HepG2 (cell line): Measurements from ENCODE around the gene ARSB. TPM values are rescaled to one million over a fixed set of nuclear protein-coding genes. Genes with fewer than 3 reads are reported as not detected.
A peak's percentile ranks its signal among the peaks of the same experiment; 100 is the strongest.

ENCODE experiments used
- AHR ChIP-seq: IDR thresholded peaks from 2 replicates; pipeline ENCODE4 v1.6.1; 2018; ENCODE audit warnings: missing genetic modification reagents, missing compliant biosample characterization
- ETV5 ChIP-seq: IDR thresholded peaks from 2 replicates; pipeline ENCODE4 v1.6.1; 2018; ENCODE audit warnings: missing biosample characterization, missing genetic modification reagents, inconsistent platforms, borderline replicate concordance
- HDAC2 ChIP-seq: sonication (generic); formaldehyde crosslinking; IDR thresholded peaks from 2 replicates; pipeline ENCODE4 v1.4.0; 2020; ENCODE audit warnings: missing genetic modification reagents
- HMGXB4 ChIP-seq, 2 experiments: sonication (generic) in 1 of 2; formaldehyde crosslinking in 1 of 2; IDR thresholded peaks; 2 replicates each; pipeline versions ENCODE4 v1.4.0 to v1.6.1; 2018 to 2020; ENCODE audit warnings: missing genetic modification reagents in 2 of 2, borderline replicate concordance in 1 of 2, low read depth in 1 of 2, mild to moderate bottlenecking in 1 of 2, missing biosample characterization in 1 of 2
- KIAA2018 ChIP-seq: sonication (generic); formaldehyde crosslinking; IDR thresholded peaks from 2 replicates; pipeline ENCODE4 v1.5.0; 2020; ENCODE audit warnings: mild to moderate bottlenecking, missing genetic modification reagents, borderline replicate concordance
- MAZ ChIP-seq, 2 experiments: sonication (generic) in 1 of 2; formaldehyde crosslinking in 1 of 2; IDR thresholded peaks; 2 replicates each; pipeline versions ENCODE4 v1.5.0 to v1.6.1; 2012 to 2020; ENCODE audit warnings: low read depth in 2 of 2, mild to moderate bottlenecking in 2 of 2, borderline replicate concordance in 1 of 2, improper control_type of control experiment in 1 of 2, low read length in 1 of 2, missing genetic modification reagents in 1 of 2, moderate library complexity in 1 of 2
- SRY ChIP-seq: sonication (generic); formaldehyde crosslinking; IDR thresholded peaks from 2 replicates; pipeline ENCODE4 v1.8.0; 2022; ENCODE audit warnings: mild to moderate bottlenecking, missing genetic modification reagents
- TCF7L2 ChIP-seq: IDR thresholded peaks from 2 replicates; pipeline ENCODE4 v1.6.1; 2011; ENCODE audit warnings: mild to moderate bottlenecking, low read depth, low read length, moderate library complexity
- TEAD3 ChIP-seq: optimal IDR thresholded peaks from 2 replicates; pipeline ENCODE3; 2016; ENCODE audit warnings: borderline replicate concordance
- YY1 ChIP-seq: IDR thresholded peaks from 2 replicates; pipeline ENCODE4 v1.6.1; 2011; ENCODE audit warnings: low read length, low read depth, moderate library complexity, mild to moderate bottlenecking; ENCODE audit not compliant: insufficient read depth, insufficient replicate concordance
- ZBTB8A ChIP-seq: sonication (generic); formaldehyde crosslinking; IDR thresholded peaks from 2 replicates; pipeline ENCODE4 v1.4.0; 2020; ENCODE audit warnings: mild to moderate bottlenecking, low read depth, missing genetic modification reagents, borderline replicate concordance
- ZNF274 ChIP-seq: sonication (generic); formaldehyde crosslinking; IDR thresholded peaks from 2 replicates; pipeline ENCODE4 v1.5.1; 2020; ENCODE audit warnings: mild to moderate bottlenecking, missing genetic modification reagents
- ZNF30 ChIP-seq: sonication (generic); formaldehyde crosslinking; IDR thresholded peaks from 2 replicates; pipeline ENCODE4 v1.5.0; 2020; ENCODE audit warnings: mild to moderate bottlenecking, missing genetic modification reagents
- ZNF709 ChIP-seq: sonication (generic); formaldehyde crosslinking; IDR thresholded peaks from 2 replicates; pipeline ENCODE4 v1.5.0; 2020; ENCODE audit warnings: mild to moderate bottlenecking, missing genetic modification reagents
- ZNF772 ChIP-seq: sonication (generic); formaldehyde crosslinking; IDR thresholded peaks from 2 replicates; pipeline ENCODE4 v1.5.0; 2020; ENCODE audit warnings: mild to moderate bottlenecking, missing genetic modification reagents
- ZXDC ChIP-seq: sonication (generic); formaldehyde crosslinking; IDR thresholded peaks from 2 replicates; pipeline ENCODE4 v1.5.0; 2020; ENCODE audit warnings: mild to moderate bottlenecking, missing genetic modification reagents
- polyA plus RNA-seq, 8 experiments: library from polyadenylated mRNA; depleted of rRNA in 3 of 8; stranded (reverse) in 7 of 8; unstranded in 1 of 8; fragments of >200 nt; fragmentation: Illumina TruSeq in 4 of 8; extraction: Trizol in 4 of 8; gene quantifications; 2 replicates each; pipeline versions ENCODE4 v1.2.1 to v1.2.3, GENCODE V29; 2011 to 2016; ENCODE audit warnings: low read depth in 4 of 8, missing spikeins in 1 of 8, mixed read lengths in 1 of 8; ENCODE audit not compliant: insufficient read depth in 1 of 8
- total RNA-seq, 5 experiments: library from RNA; depleted of rRNA; stranded (reverse); fragments of >200 nt; fragmentation: Illumina TruSeq; extraction: Trizol; gene quantifications; 2 replicates each; pipeline ENCODE4 v1.2.3, GENCODE V29; 2016; ENCODE audit warnings: low read depth in 1 of 5

ARSB gene
- total and polyA plus RNA-seq, 2 of the 13 experiments (the other 11 are each of a cell fraction or from before 2014, with no cell fraction given) = 52.6 to 66.4 TPM

GRCh38 chr5:78958672-78959445 lies 26.3 kb downstream of the ARSB start (continued):
- TF ChIP-seq ZBTB8A (CRISPR knock-in tag) (no peak), MAZ (IDR thresholded peaks at IDR 0.05; ENCODE audit: borderline replicate concordance, low read depth, low read length) (no peak), MAZ (CRISPR knock-in tag; IDR thresholded peaks at IDR 0.05; ENCODE audit: low read depth) (no peak), HMGXB4 (CRISPR knock-in tag; IDR thresholded peaks at IDR 0.05; ENCODE audit: borderline replicate concordance in 1 of 2, low read depth in 1 of 2) (no peak), ZXDC (CRISPR knock-in tag) (no peak), TCF7L2 (no peak), AHR (CRISPR knock-in tag) (no peak), ETV5 (CRISPR knock-in tag) (no peak), ZNF30 (CRISPR knock-in tag) (no peak), ZNF709 (CRISPR knock-in tag) (no peak), TEAD3 (CRISPR knock-in tag) (peak; percentile 72), ZNF772 (CRISPR knock-in tag) (no peak), SRY (no peak), KIAA2018 (no peak), ZNF274 (CRISPR knock-in tag) (no peak), HDAC2 (CRISPR knock-in tag) (0 out of 2 replicates have a peak, but pooled peaks have one; percentile 23), YY1 (no peak)
